GM12878 (cell line): ENCODE measurements around the gene FMNL2. TPM values are rescaled to one million over a fixed set of nuclear protein-coding genes. Genes with fewer than 3 reads are reported as not detected.

Experiments used
- BRCA1 ChIP-seq: IDR thresholded peaks from 2 replicates; pipeline ENCODE4 v1.6.1; 2011; ENCODE audit warnings: low read depth, low read length, improper control_type of control experiment
- CTCF ChIP-seq, 3 experiments: IDR thresholded peaks in 2 of 3; conservative IDR thresholded peaks in 1 of 3; 2 replicates each; pipeline ENCODE4 v1.5.1; 2011; ENCODE audit warnings: low read depth in 3 of 3, low read length in 3 of 3, mild to moderate bottlenecking in 3 of 3, control low read depth in 2 of 3, moderate library complexity in 2 of 3, inconsistent platforms in 1 of 3, mixed read lengths in 1 of 3; ENCODE audit not compliant: control insufficient read depth in 2 of 3, insufficient read depth in 1 of 3; ENCODE audit errors: extremely low read depth in 1 of 3
- FOS ChIP-seq: IDR thresholded peaks from 3 replicates; pipeline ENCODE4 v1.6.1; 2011; ENCODE audit warnings: borderline replicate concordance; ENCODE audit not compliant: insufficient read length; ENCODE audit errors: extremely low read depth
- GATAD2B ChIP-seq: fragments of 450-650 bp; conservative IDR thresholded peaks from 2 replicates; pipeline ENCODE4 v1.6.1; 2017; ENCODE audit warnings: low read depth, mild to moderate bottlenecking, moderate library complexity
- HDAC6 ChIP-seq: fragments of 200-600 bp; sonication (generic); IDR thresholded peaks from one replicate; pipeline ENCODE4 v1.8.0; 2017; ENCODE audit warnings: antibody characterized with exemption; ENCODE audit not compliant: unreplicated experiment
- MTA2 ChIP-seq: fragments of 450-650 bp; IDR thresholded peaks from 2 replicates; pipeline ENCODE4 v1.6.1; 2016; ENCODE audit warnings: low read depth, mild to moderate bottlenecking, moderate library complexity
- MXI1 ChIP-seq: fragments of 150-350 bp; IDR thresholded peaks from 2 replicates; pipeline ENCODE4 v1.6.1; 2011; ENCODE audit warnings: low read depth, mild to moderate bottlenecking, inconsistent platforms, low read length, improper control_type of control experiment
- NR2F1 ChIP-seq: fragments of 450-650 bp; conservative IDR thresholded peaks from 2 replicates; pipeline ENCODE4 v1.6.1; 2017; ENCODE audit warnings: mild to moderate bottlenecking
- PBX3 ChIP-seq: IDR thresholded peaks from 2 replicates; pipeline ENCODE4 v1.6.1; 2011; ENCODE audit warnings: mild to moderate bottlenecking, low read depth, low read length, moderate library complexity; ENCODE audit not compliant: insufficient replicate concordance
- POLR2A ChIP-seq: IDR thresholded peaks from 2 replicates; pipeline ENCODE4 v1.6.1; 2011; ENCODE audit warnings: low read depth, mild to moderate bottlenecking, low read length
- POLR2AphosphoS2 ChIP-seq: IDR thresholded peaks from 2 replicates; pipeline ENCODE4 v1.6.1; 2011; ENCODE audit warnings: low read depth, mild to moderate bottlenecking, low read length, improper control_type of control experiment, moderate library complexity
- RELA ChIP-seq: fragments of 450-650 bp; IDR thresholded peaks from 2 replicates; pipeline ENCODE4 v1.8.0; 2014; ENCODE audit warnings: borderline replicate concordance; ENCODE audit not compliant: partially characterized antibody
- SIX5 ChIP-seq: IDR thresholded peaks from 2 replicates; pipeline ENCODE4 v1.6.1; 2011; ENCODE audit warnings: mild to moderate bottlenecking, low read depth, low read length, moderate library complexity; ENCODE audit not compliant: severe bottlenecking
- SP1 ChIP-seq: IDR thresholded peaks from one replicate; pipeline ENCODE4 v1.6.1; 2011; ENCODE audit warnings: low read depth, low read length
- SREBF1 ChIP-seq: IDR thresholded peaks from 2 replicates; pipeline ENCODE4 v1.6.1; 2012; ENCODE audit warnings: mild to moderate bottlenecking, low read length
- SRF ChIP-seq, 2 experiments: IDR thresholded peaks; 2 replicates each; pipeline ENCODE4 v1.6.1; 2011; ENCODE audit warnings: low read depth in 2 of 2, low read length in 2 of 2, mild to moderate bottlenecking in 1 of 2, moderate library complexity in 1 of 2
- SUZ12 ChIP-seq: fragments of 200-600 bp; sonication (generic); IDR thresholded peaks from one replicate; pipeline ENCODE4 v1.6.1; 2018; ENCODE audit warnings: antibody characterized with exemption, mild to moderate bottlenecking; ENCODE audit not compliant: unreplicated experiment
- TAF1 ChIP-seq: IDR thresholded peaks from 2 replicates; pipeline ENCODE4 v1.6.1; 2011; ENCODE audit warnings: mild to moderate bottlenecking, low read depth, low read length, borderline replicate concordance
- USF2 ChIP-seq: IDR thresholded peaks from 2 replicates; pipeline ENCODE4 v1.6.1; 2011; ENCODE audit warnings: low read depth, low read length, improper control_type of control experiment, borderline replicate concordance
- YY1 ChIP-seq: IDR thresholded peaks from 2 replicates; pipeline ENCODE4 v1.6.1; 2011; ENCODE audit warnings: low read depth, mild to moderate bottlenecking, low read length
- ZNF217 ChIP-seq: fragments of 450-650 bp; IDR thresholded peaks from 2 replicates; pipeline ENCODE4 v1.6.1; 2017; ENCODE audit warnings: antibody characterized with exemption, mild to moderate bottlenecking
- ZNF622 ChIP-seq: fragments of 450-650 bp; IDR thresholded peaks from 2 replicates; pipeline ENCODE4 v1.6.1; 2017; ENCODE audit warnings: mild to moderate bottlenecking, inconsistent platforms
- polyA plus RNA-seq, 11 experiments: library from polyadenylated mRNA; depleted of rRNA in 4 of 11; unstranded in 6 of 11; stranded (reverse) in 5 of 11; fragments of >200 nt; fragmentation: Nextera tagmentation in 4 of 11; fragmentation: Illumina TruSeq in 1 of 11; extraction: Ambion mirVana in 4 of 11; extraction: Trizol in 1 of 11; gene quantifications; 1 replicate in 1 of 11; 2 replicates in 10 of 11; pipeline versions ENCODE4 v1.2.1 to v1.2.3, GENCODE V29; 2011 to 2016; ENCODE audit warnings: inconsistent platforms in 2 of 11, missing spikeins in 2 of 11, low read depth in 1 of 11
- total RNA-seq, 4 experiments: library from RNA; depleted of rRNA in 3 of 4; stranded (reverse); fragments of >200 nt in 3 of 4; fragmentation: Illumina TruSeq in 1 of 4; extraction: Trizol in 1 of 4; gene quantifications; 2 replicates each; pipeline versions ENCODE4 v1.2.1 to v1.2.3, GENCODE V29; 2013 to 2021
- TF ChIP-seq, protein P1 (sequence below): fragments of 450-650 bp; formaldehyde crosslinking; IDR thresholded peaks from 2 replicates; pipeline ENCODE4 v1.4.0; 2020; ENCODE audit warnings: mild to moderate bottlenecking, moderate library complexity

FMNL2 gene
- total and polyA plus RNA-seq, 10 of the 15 experiments (the other 5 are each of a cell fraction or from before 2014, with no cell fraction given), result 0.13 to 9.9 (median 0.35) TPM

- 0 out of 4 replicates have a peak, but pooled peaks of 1 of the 2 experiments have one; percentile 29 for TF ChIP-seq SRF (IDR thresholded peaks at IDR 0.05; ENCODE audit: low read depth in 2 of 2, low read length in 2 of 2)
- TF ChIP-seq USF2, result no peak
- TF ChIP-seq CTCF (IDR thresholded peaks at IDR 0.05 in 2 of 3, conservative IDR thresholded peaks at IDR 0.05 in 1 of 3; ENCODE audit: control insufficient read depth in 2 of 3, extremely low read depth in 1 of 3, insufficient read depth in 1 of 3, low read depth in 3 of 3, low read length in 3 of 3), result 0 out of 6 replicates have a peak, but pooled peaks of 1 of the 3 experiments have one; percentile 5
- TF ChIP-seq, protein P1, sequence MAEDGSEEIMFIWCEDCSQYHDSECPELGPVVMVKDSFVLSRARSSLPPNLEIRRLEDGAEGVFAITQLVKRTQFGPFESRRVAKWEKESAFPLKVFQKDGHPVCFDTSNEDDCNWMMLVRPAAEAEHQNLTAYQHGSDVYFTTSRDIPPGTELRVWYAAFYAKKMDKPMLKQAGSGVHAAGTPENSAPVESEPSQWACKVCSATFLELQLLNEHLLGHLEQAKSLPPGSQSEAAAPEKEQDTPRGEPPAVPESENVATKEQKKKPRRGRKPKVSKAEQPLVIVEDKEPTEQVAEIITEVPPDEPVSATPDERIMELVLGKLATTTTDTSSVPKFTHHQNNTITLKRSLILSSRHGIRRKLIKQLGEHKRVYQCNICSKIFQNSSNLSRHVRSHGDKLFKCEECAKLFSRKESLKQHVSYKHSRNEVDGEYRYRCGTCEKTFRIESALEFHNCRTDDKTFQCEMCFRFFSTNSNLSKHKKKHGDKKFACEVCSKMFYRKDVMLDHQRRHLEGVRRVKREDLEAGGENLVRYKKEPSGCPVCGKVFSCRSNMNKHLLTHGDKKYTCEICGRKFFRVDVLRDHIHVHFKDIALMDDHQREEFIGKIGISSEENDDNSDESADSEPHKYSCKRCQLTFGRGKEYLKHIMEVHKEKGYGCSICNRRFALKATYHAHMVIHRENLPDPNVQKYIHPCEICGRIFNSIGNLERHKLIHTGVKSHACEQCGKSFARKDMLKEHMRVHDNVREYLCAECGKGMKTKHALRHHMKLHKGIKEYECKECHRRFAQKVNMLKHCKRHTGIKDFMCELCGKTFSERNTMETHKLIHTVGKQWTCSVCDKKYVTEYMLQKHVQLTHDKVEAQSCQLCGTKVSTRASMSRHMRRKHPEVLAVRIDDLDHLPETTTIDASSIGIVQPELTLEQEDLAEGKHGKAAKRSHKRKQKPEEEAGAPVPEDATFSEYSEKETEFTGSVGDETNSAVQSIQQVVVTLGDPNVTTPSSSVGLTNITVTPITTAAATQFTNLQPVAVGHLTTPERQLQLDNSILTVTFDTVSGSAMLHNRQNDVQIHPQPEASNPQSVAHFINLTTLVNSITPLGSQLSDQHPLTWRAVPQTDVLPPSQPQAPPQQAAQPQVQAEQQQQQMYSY, result no peak
- no peak for TF ChIP-seq PBX3
- TF ChIP-seq RELA, result no peak
- peak; percentile 56; the same call in 1 of the 2 replicates for TF ChIP-seq YY1
- TF ChIP-seq POLR2AphosphoS2, result no peak
- peak; percentile 72 for TF ChIP-seq SIX5
- TF ChIP-seq MTA2, result no peak
- TF ChIP-seq HDAC6, result peak; percentile 86
- no peak for TF ChIP-seq FOS
- no peak for TF ChIP-seq BRCA1
- 0 out of 2 replicates have a peak, but pooled peaks have one; percentile 67 for TF ChIP-seq POLR2A
- TF ChIP-seq ZNF217, result 0 out of 2 replicates have a peak, but pooled peaks have one; percentile 18
- peak; percentile 77 for TF ChIP-seq GATAD2B
- TF ChIP-seq SREBF1, result no peak
- TF ChIP-seq MXI1, result no peak
- peak; percentile 42 for TF ChIP-seq SP1
- no peak for TF ChIP-seq ZNF622
- no peak for TF ChIP-seq SUZ12
- TF ChIP-seq TAF1, result peak; percentile 76
- peak; percentile 41; the same call in 1 of the 2 replicates for TF ChIP-seq NR2F1
Measured at GRCh38 chr2:152335016-152335725, at the start of gene FMNL2 (continued).
